IMR-90 (cell line): Measurements from ENCODE around the gene DRC7. TPM values are rescaled to one million over a fixed set of nuclear protein-coding genes. Genes with fewer than 3 reads are reported as not detected.

ENCODE experiments used
- ATAC-seq: fragments of 200-7000 bp; cut with Tn5 transposase; 2 replicates; pipeline ENCODE4 v1.9.1; 2020; ENCODE audit warnings: low read depth, mild to moderate bottlenecking, moderate library complexity
- BruUV-seq: library from RNA; stranded (reverse); fragments of 400-500 nt; replicated peaks from 2 replicates; lab custom pipeline; 2021; lab: Mats Ljungman, UMichigan
- CTCF ChIA-PET: fragments of 300-600 bp; formaldehyde crosslinking; extraction: SDS; loops from one replicate; lab custom pipeline; 2021; ENCODE audit warnings: antibody characterized with exemption; lab: Yijun Ruan, JAX
- POLR2A ChIA-PET: fragments of 300-600 bp; sonication (Branson Sonifier 250); formaldehyde crosslinking; loops from one replicate; lab custom pipeline; 2022; ENCODE audit warnings: antibody characterized with exemption; ENCODE audit not compliant: unreplicated experiment; lab: Charles Lee
- DNase-seq: peaks from one replicate; pipeline ENCODE4 v3.0.0; 2013
- H2AFZ ChIP-seq: replicated peaks from 2 replicates; pipeline ENCODE3; 2013; ENCODE audit warnings: low read length, mild to moderate bottlenecking; ENCODE audit not compliant: poor library complexity
- H2AK5ac ChIP-seq: 2 replicates; pipeline ENCODE4 v1.6.1; 2013; ENCODE audit warnings: low read depth, low read length, inconsistent platforms
- H2AK9ac ChIP-seq: replicated peaks from 2 replicates; pipeline ENCODE3; 2013; ENCODE audit warnings: mild to moderate bottlenecking, low read depth, low read length, moderate library complexity; ENCODE audit not compliant: poor library complexity
- H2BK120ac ChIP-seq: 2 replicates; pipeline ENCODE4 v1.6.1; 2013; ENCODE audit warnings: low read depth, low read length, inconsistent platforms
- H2BK15ac ChIP-seq: 3 replicates; pipeline ENCODE4 v1.6.1; 2013; ENCODE audit warnings: low read depth, low read length, inconsistent platforms
- H2BK20ac ChIP-seq: 2 replicates; pipeline ENCODE4 v1.6.1; 2013; ENCODE audit warnings: low read depth, mild to moderate bottlenecking, inconsistent platforms, low read length, moderate library complexity
- H2BK5ac ChIP-seq: 2 replicates; pipeline ENCODE4 v1.6.1; 2013; ENCODE audit warnings: mild to moderate bottlenecking, low read depth, low read length, inconsistent platforms; ENCODE audit not compliant: poor library complexity, severe bottlenecking
- H3K14ac ChIP-seq: replicated peaks from 2 replicates; pipeline ENCODE4 v1.6.1; 2013; ENCODE audit warnings: low read depth, low read length, inconsistent platforms
- H3K18ac ChIP-seq: 2 replicates; pipeline ENCODE4 v1.6.1; 2013; ENCODE audit warnings: low read depth, low read length, control low read depth
- H3K23ac ChIP-seq: 2 replicates; pipeline ENCODE4 v1.6.1; 2013; ENCODE audit warnings: low read depth, low read length, inconsistent platforms
- H3K27ac ChIP-seq: 2 replicates; pipeline ENCODE4 v1.5.1; 2013; ENCODE audit warnings: mild to moderate bottlenecking, control low read depth, low read length; ENCODE audit not compliant: insufficient read depth
- H3K27me3 ChIP-seq: 2 replicates; pipeline ENCODE4 v1.6.1; 2013; ENCODE audit warnings: low read length; ENCODE audit not compliant: control insufficient read depth, insufficient read depth
- H3K36me3 ChIP-seq: 2 replicates; pipeline ENCODE4 v1.6.1; 2013; ENCODE audit warnings: low read length, mixed read lengths; ENCODE audit not compliant: control insufficient read depth, insufficient read depth
- H3K4ac ChIP-seq: 2 replicates; pipeline ENCODE4 v1.6.1; 2013; ENCODE audit warnings: low read depth, low read length, inconsistent platforms
- H3K4me1 ChIP-seq: 2 replicates; pipeline ENCODE4 v1.6.1; 2013; ENCODE audit warnings: low read length, mixed read lengths; ENCODE audit not compliant: control insufficient read depth, insufficient read depth
- H3K4me2 ChIP-seq: 2 replicates; pipeline ENCODE4 v1.6.1; 2013; ENCODE audit warnings: low read depth, mild to moderate bottlenecking, control low read depth, low read length, moderate library complexity
- H3K4me3 ChIP-seq: 2 replicates; pipeline ENCODE4 v1.5.1; 2013; ENCODE audit warnings: low read depth, mild to moderate bottlenecking, control low read depth, low read length, moderate library complexity; ENCODE audit not compliant: insufficient read depth
- H3K56ac ChIP-seq: 2 replicates; pipeline ENCODE4 v1.6.1; 2013; ENCODE audit warnings: low read length, inconsistent platforms; ENCODE audit not compliant: insufficient read depth; ENCODE audit errors: extremely low read depth
- H3K79me1 ChIP-seq, 2 experiments: 2 replicates each; pipeline ENCODE4 v1.6.1; 2013; ENCODE audit warnings: low read length in 2 of 2, inconsistent platforms in 1 of 2, low read depth in 1 of 2
- H3K9ac ChIP-seq: 2 replicates; pipeline ENCODE4 v1.6.1; 2013; ENCODE audit warnings: low read depth, low read length, control low read depth
- H3K9me1 ChIP-seq: 2 replicates; pipeline ENCODE4 v1.6.1; 2013; ENCODE audit warnings: low read length, inconsistent platforms; ENCODE audit not compliant: insufficient read depth
- H3K9me3 ChIP-seq: 2 replicates; pipeline ENCODE4 v1.6.1; 2013; ENCODE audit warnings: low read length; ENCODE audit not compliant: control insufficient read depth, insufficient read depth
- H4K20me1 ChIP-seq: 2 replicates; pipeline ENCODE4 v1.6.1; 2013; ENCODE audit warnings: low read length, inconsistent platforms; ENCODE audit not compliant: insufficient read depth
- H4K5ac ChIP-seq: 2 replicates; pipeline ENCODE4 v1.6.1; 2013; ENCODE audit warnings: mild to moderate bottlenecking, low read depth, low read length, control low read depth
- H4K8ac ChIP-seq, 2 experiments: 2 replicates each; pipeline ENCODE4 v1.6.1; 2013; ENCODE audit warnings: low read depth in 2 of 2, low read length in 2 of 2, control low read depth in 1 of 2, inconsistent platforms in 1 of 2
- H4K91ac ChIP-seq: 2 replicates; pipeline ENCODE4 v1.6.1; 2013; ENCODE audit warnings: low read depth, low read length, inconsistent platforms; ENCODE audit not compliant: insufficient read depth
- MAFK ChIP-seq: IDR thresholded peaks from 2 replicates; pipeline ENCODE4 v1.6.1; 2012; ENCODE audit warnings: low read depth, low read length, improper control_type of control experiment
- WGBS, 2 experiments: methylation state at CpG; one replicate each; pipeline versions ENCODE4 v1.1.5 to v1.1.7; 2013; ENCODE audit warnings: missing lambda C conversion rate in 2 of 2; ENCODE audit not compliant: insufficient read length in 1 of 2; ENCODE audit errors: extremely low coverage in 2 of 2; 5-methylcytosine and 5-hydroxymethylcytosine counted together
- dilution Hi-C: fragments of 300-500 bp; cut with HindIII; formaldehyde crosslinking; loops from one replicate; pipeline ENCODE4 v1.14.3; 2018; ENCODE audit warnings: low sequenced_read_pairs; ENCODE audit not compliant: unreplicated experiment
- in situ Hi-C: fragments of 300-500 bp; cut with MboI; formaldehyde crosslinking; loops from 3 replicates; pipeline ENCODE4 v1.14.3; 2019; ENCODE audit warnings: low sequenced_read_pairs, inconsistent platforms, mixed read lengths
- intact Hi-C: fragments of 100-400 bp; cut with micrococcal nuclease; formaldehyde crosslinking; loops from 2 replicates; pipeline ENCODE4 v1.10.0; 2022
- polyA plus RNA-seq, 3 experiments: library from polyadenylated mRNA; depleted of rRNA; stranded (reverse); fragments of >200 nt; gene quantifications; 2 replicates each; pipeline ENCODE4 v1.2.3, GENCODE V29; 2012; ENCODE audit warnings: low replicate concordance in 1 of 3
- total RNA-seq: library from RNA; depleted of rRNA; stranded (reverse); fragments of >200 nt; gene quantifications from 2 replicates; pipeline ENCODE4 v1.2.3, GENCODE V29; 2012
- TF ChIP-seq, protein P1 (sequence below): conservative IDR thresholded peaks from 2 replicates; pipeline ENCODE4 v1.5.1; 2012; ENCODE audit warnings: mild to moderate bottlenecking, low read depth, low read length, improper control_type of control experiment

The DRC7 gene
- total and polyA plus RNA-seq, 2 of the 4 experiments (the other 2 are of a cell fraction), result not detected

DNA sequence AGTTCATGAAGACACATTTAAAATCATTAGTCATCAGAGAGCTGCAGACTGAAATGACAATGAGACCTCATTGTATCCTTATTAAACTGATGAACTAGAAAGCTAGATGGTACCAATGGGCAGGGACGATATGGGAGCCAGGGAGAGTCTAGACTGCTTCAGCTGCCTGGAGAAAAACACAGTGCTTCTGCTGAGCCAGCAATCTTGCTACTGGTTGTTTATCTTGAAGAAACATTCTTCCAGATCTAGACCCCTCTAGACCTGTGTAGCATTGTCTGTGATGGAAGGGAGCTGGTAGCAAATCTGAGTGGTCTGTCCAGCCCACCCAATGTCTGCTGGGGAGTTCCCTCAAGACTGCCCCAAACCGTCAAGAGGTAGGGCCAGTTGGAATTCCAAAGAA is 2.0 kb upstream of the DRC7 start:
- Histone ChIP-seq H3K4me3 (no peak overlapping the region), H4K8ac (no peak overlapping the region), H2BK120ac (no peak overlapping the region), H4K91ac (no peak overlapping the region), H2BK15ac (no peak overlapping the region), H3K36me3 (no peaks in the 10 kb centered on the region), H2AK9ac (no peak overlapping the region), H3K27me3 (peaks cover 72% of the 10 kb centered on the region), H3K18ac (no peak overlapping the region), H3K9me1 (no peaks in the 10 kb centered on the region), H3K9me3 (no peaks in the 10 kb centered on the region), H3K27ac (no peak overlapping the region), H2AFZ (no peak overlapping the region), H3K4me1 (no peaks in the 10 kb centered on the region), H3K79me1 (no peaks in the 10 kb centered on the region), H4K5ac (no peak overlapping the region), H3K14ac (no peak overlapping the region), H2AK5ac (no peak overlapping the region), H3K4ac (no peak overlapping the region), H3K23ac (no peak overlapping the region), H2BK20ac (no peak overlapping the region), H3K56ac (no peak overlapping the region), H3K4me2 (no peak overlapping the region), H4K20me1 (no peaks in the 10 kb centered on the region), H3K9ac (no peak overlapping the region), H2BK5ac (no peak overlapping the region)
- DNase-seq (no peak), ATAC-seq (no peak)
- intact Hi-C loops (no loop called here), in situ Hi-C loops (no loop called here), dilution Hi-C loops (no loop called here)
- CTCF ChIA-PET, result no interaction called here
- TF ChIP-seq, protein P1, sequence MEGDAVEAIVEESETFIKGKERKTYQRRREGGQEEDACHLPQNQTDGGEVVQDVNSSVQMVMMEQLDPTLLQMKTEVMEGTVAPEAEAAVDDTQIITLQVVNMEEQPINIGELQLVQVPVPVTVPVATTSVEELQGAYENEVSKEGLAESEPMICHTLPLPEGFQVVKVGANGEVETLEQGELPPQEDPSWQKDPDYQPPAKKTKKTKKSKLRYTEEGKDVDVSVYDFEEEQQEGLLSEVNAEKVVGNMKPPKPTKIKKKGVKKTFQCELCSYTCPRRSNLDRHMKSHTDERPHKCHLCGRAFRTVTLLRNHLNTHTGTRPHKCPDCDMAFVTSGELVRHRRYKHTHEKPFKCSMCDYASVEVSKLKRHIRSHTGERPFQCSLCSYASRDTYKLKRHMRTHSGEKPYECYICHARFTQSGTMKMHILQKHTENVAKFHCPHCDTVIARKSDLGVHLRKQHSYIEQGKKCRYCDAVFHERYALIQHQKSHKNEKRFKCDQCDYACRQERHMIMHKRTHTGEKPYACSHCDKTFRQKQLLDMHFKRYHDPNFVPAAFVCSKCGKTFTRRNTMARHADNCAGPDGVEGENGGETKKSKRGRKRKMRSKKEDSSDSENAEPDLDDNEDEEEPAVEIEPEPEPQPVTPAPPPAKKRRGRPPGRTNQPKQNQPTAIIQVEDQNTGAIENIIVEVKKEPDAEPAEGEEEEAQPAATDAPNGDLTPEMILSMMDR, result no peak
- peak; percentile 59 for TF ChIP-seq MAFK
- BruUV-seq, result no TSS peak
- WGBS, 2 experiments, result 0% methylated on average over 1 of the region's 2 CpGs; no CpG with 5 or more reads in 1 of the 2 experiments
- POLR2A ChIA-PET, result no interaction called here
